ENCODE data around the gene GABRA6. TPM values are rescaled to one million over a fixed set of nuclear protein-coding genes. Genes with fewer than 3 reads are reported as not detected.

GABRA6 gene
- total RNA-seq (2021) (not detected in 2 replicates), Bru-seq, nascent RNA (not detected), BruChase-seq, experiment 1, labeled RNA remaining after a 2-hour chase (not detected), BruChase-seq, experiment 2, labeled RNA remaining after a 6-hour chase (not detected)
- long read RNA-seq, result 0 reads

- H3K79me2 ChIP-seq (ENCODE audit: low read depth), result no peaks in the 10 kb centered on the region
- BruUV-seq (replicated peaks), result no TSS peak
- no peak within 1 kb of the TSS for H3K27ac ChIP-seq
- no peaks in the 10 kb centered on the region for H3F3A ChIP-seq (ENCODE audit: insufficient read depth, low read depth)
- intact Hi-C loops (cut with micrococcal nuclease; ENCODE audit: unreplicated experiment), result no loop called here
- H3K9me3 ChIP-seq (ENCODE audit: insufficient read depth, low read depth), result no peaks in the 10 kb centered on the region
- no peak within 1 kb of the TSS for H3K4me2 ChIP-seq
- H3K4me1 ChIP-seq (replicated peaks; ENCODE audit: insufficient read depth), result no peaks in the 10 kb centered on the region
- H4K20me1 ChIP-seq (ENCODE audit: insufficient read depth), result no peaks in the 10 kb centered on the region
- ChIA-PET CTCF (no interaction called here), POLR2A (ENCODE audit: unreplicated experiment) (no interaction called here)
- no peaks in the 10 kb centered on the region for H3K9me2 ChIP-seq (ENCODE audit: insufficient read depth)
- H3K27me3 ChIP-seq (ENCODE audit: insufficient read depth, low read depth), result no peaks in the 10 kb centered on the region
- no peak within 1 kb of the TSS for H2AFZ ChIP-seq
- H3K4me3 ChIP-seq, result no peak within 1 kb of the TSS
- no peak for DNase-seq
- H3K36me3 ChIP-seq (ENCODE audit: low read depth), result no peaks in the 10 kb centered on the region
- TF ChIP-seq CTCF (conservative IDR thresholded peaks at IDR 0.05), result no peak
- no peak for TF ChIP-seq EZH2 (IDR thresholded peaks at IDR 0.05; ENCODE audit: low read depth)
Measured at GRCh38 chr5:161685461-161685860, at the start of gene GABRA6. GABRA6 (plus strand) TSS chr5:161685721; CDS start chr5:161685990, 269 bp downstream.

GRCh38 chr5:161637591-161637990 is 47.9 kb upstream of the GABRA6 start:
- intact Hi-C loops (cut with micrococcal nuclease; ENCODE audit: unreplicated experiment), result no loop called here
- ChIA-PET CTCF (no interaction called here), POLR2A (ENCODE audit: unreplicated experiment) (no interaction called here)
- Histone ChIP-seq H3K4me1 (replicated peaks; ENCODE audit: insufficient read depth) (no peaks in the 10 kb centered on the region), H3K4me2 (no peak overlapping the region), H3K9me3 (ENCODE audit: insufficient read depth, low read depth) (no peaks in the 10 kb centered on the region), H3K9me2 (ENCODE audit: insufficient read depth) (no peaks in the 10 kb centered on the region), H3K36me3 (ENCODE audit: low read depth) (no peaks in the 10 kb centered on the region), H2AFZ (no peak overlapping the region), H3K79me2 (ENCODE audit: low read depth) (no peaks in the 10 kb centered on the region), H3K27ac (no peak overlapping the region), H3F3A (ENCODE audit: insufficient read depth, low read depth) (no peaks in the 10 kb centered on the region), H3K4me3 (no peak overlapping the region), H4K20me1 (ENCODE audit: insufficient read depth) (no peaks in the 10 kb centered on the region), H3K27me3 (ENCODE audit: insufficient read depth, low read depth) (no peaks in the 10 kb centered on the region)
- no TSS peak for BruUV-seq (replicated peaks)
- no peak for TF ChIP-seq EZH2 (IDR thresholded peaks at IDR 0.05; ENCODE audit: low read depth)
- TF ChIP-seq CTCF (conservative IDR thresholded peaks at IDR 0.05), result no peak
- DNase-seq, result no peak

GRCh38 chr5:161641444-161641843 is 44.1 kb upstream of the GABRA6 start:
- BruUV-seq (replicated peaks), result no TSS peak
- no peak for TF ChIP-seq CTCF (conservative IDR thresholded peaks at IDR 0.05)
- TF ChIP-seq EZH2 (IDR thresholded peaks at IDR 0.05; ENCODE audit: low read depth), result no peak
- H3K9me2 ChIP-seq (ENCODE audit: insufficient read depth), result 0 out of 2 replicates have a peak, but pooled peaks cover 6% of the 10 kb centered on the region
- H3K4me2 ChIP-seq, result no peak overlapping the region
- no peak overlapping the region for H3K27ac ChIP-seq
- no peak overlapping the region for H3K4me3 ChIP-seq
- ChIA-PET CTCF (no interaction called here), POLR2A (ENCODE audit: unreplicated experiment) (no interaction called here)
- H4K20me1 ChIP-seq (ENCODE audit: insufficient read depth), result no peaks in the 10 kb centered on the region
- H2AFZ ChIP-seq, result no peak overlapping the region
- no peaks in the 10 kb centered on the region for H3K36me3 ChIP-seq (ENCODE audit: low read depth)
- H3K9me3 ChIP-seq (ENCODE audit: insufficient read depth, low read depth), result no peaks in the 10 kb centered on the region
- intact Hi-C loops (cut with micrococcal nuclease; ENCODE audit: unreplicated experiment), result no loop called here
- no peaks in the 10 kb centered on the region for H3K4me1 ChIP-seq (replicated peaks; ENCODE audit: insufficient read depth)
- H3F3A ChIP-seq (ENCODE audit: insufficient read depth, low read depth), result no peaks in the 10 kb centered on the region
- DNase-seq, result no peak
- no peaks in the 10 kb centered on the region for H3K27me3 ChIP-seq (ENCODE audit: insufficient read depth, low read depth)
- H3K79me2 ChIP-seq (ENCODE audit: low read depth), result no peaks in the 10 kb centered on the region

All from PC-9 (cell line).